M059J (cell line): ENCODE measurements around the gene OR8H2. TPM values are rescaled to one million over a fixed set of nuclear protein-coding genes. Genes with fewer than 3 reads are reported as not detected.
"Not testable (repeated sequence)": the region's sequence is repeated elsewhere in the genome, so short reads cannot be mapped to it uniquely, and the experiment has no call there.

Experiments used
- DNase-seq: peaks from one replicate; pipeline ENCODE4 v3.0.0-alpha.2; 2012; ENCODE audit warnings: low read depth
- total RNA-seq: library from RNA; depleted of rRNA; stranded (reverse); fragments of >200 nt; shearing (Covaris generic); gene quantifications from 2 replicates; pipeline ENCODE4 v1.2.3, GENCODE V29; 2014; rRNA removed

OR8H2 gene
- total RNA-seq, result not detected in 2 replicates

- DNase-seq, result no peak
Measured at GRCh38 chr11:56103210-56103737, at the start of gene OR8H2. TSS of gene OR8H2 (plus strand) at chr11:56103687. CDS start at chr11:56105043, 1,356 bp downstream.

GRCh38 chr11:56056366-56056765 is 47.1 kb upstream of the OR8H2 start:
- DNase-seq, result not testable (repeated sequence)

- DNase-seq, result not testable (repeated sequence)
Measured at GRCh38 chr11:56057661-56058237, 45.7 kb upstream of the OR8H2 start.

GRCh38 chr11:56058260-56058780 is 45.2 kb upstream of the OR8H2 start:
- not testable (repeated sequence) for DNase-seq

GRCh38 chr11:56066980-56067379 is 36.5 kb upstream of the OR8H2 start:
- DNase-seq, result no peak

GRCh38 chr11:56089697-56090096 is 13.8 kb upstream of the OR8H2 start:
- DNase-seq, result no peak

GRCh38 chr11:56093008-56093407 is 10.5 kb upstream of the OR8H2 start, which contains the start of gene OR8I2:
TSS of gene OR8I2 (plus strand) at chr11:56093308. CDS start at chr11:56093308, 0 bp downstream.
- no peak for DNase-seq

GRCh38 chr11:56122073-56122472 is 18.6 kb downstream of the OR8H2 start, which contains the start of gene OR8H3:
TSS of gene OR8H3 (plus strand) at chr11:56122373. CDS start at chr11:56122373, 0 bp downstream.
- DNase-seq, result no peak

- DNase-seq, result no peak
Measured at GRCh38 chr11:56140151-56140661, 36.7 kb downstream of the OR8H2 start, which contains the start of gene OR8J3. TSS of gene OR8J3 (minus strand) at chr11:56140201. CDS start at chr11:56137718, 2,483 bp downstream.

GRCh38 chr11:56143681-56144080 is 40.2 kb downstream of the OR8H2 start:
- DNase-seq, result not testable (repeated sequence)

- DNase-seq, result no peak
Measured at GRCh38 chr11:56151376-56151775, 47.9 kb downstream of the OR8H2 start.

GRCh38 chr11:56152333-56152732 is 48.8 kb downstream of the OR8H2 start:
- DNase-seq, result no peak

Other genes with a start within 250 kb of the OR8H2 start
- gene TRIM51, start 220.4 kb upstream of the OR8H2 start, total RNA-seq, result not detected in 2 replicates
- not detected in 2 replicates for gene OR5W2, start 189.1 kb upstream of the OR8H2 start, total RNA-seq
- not detected in 2 replicates for gene OR5I1, start 167.3 kb upstream of the OR8H2 start, total RNA-seq
- not detected in 2 replicates for gene OR10AG1, start 133.7 kb upstream of the OR8H2 start, total RNA-seq
- not detected in 2 replicates for gene OR5F1, start 109.1 kb upstream of the OR8H2 start, total RNA-seq
- not detected in 2 replicates for gene OR5AS1, start 76.0 kb upstream of the OR8H2 start, total RNA-seq
- gene OR8I2, start 10.4 kb upstream of the OR8H2 start, total RNA-seq, result not detected in 2 replicates
- not detected in 2 replicates for gene OR8H3, start 18.7 kb downstream of the OR8H2 start, total RNA-seq
- not detected in 2 replicates for gene OR8J3, start 36.5 kb downstream of the OR8H2 start, total RNA-seq
- not detected in 2 replicates for gene OR8K5, start 56.6 kb downstream of the OR8H2 start, total RNA-seq
- gene OR5J2, start 72.9 kb downstream of the OR8H2 start, total RNA-seq, result not detected in 2 replicates
- not detected in 2 replicates for gene OR5T2, start 130.6 kb downstream of the OR8H2 start, total RNA-seq
- gene OR5T3, start 148.6 kb downstream of the OR8H2 start, total RNA-seq, result not detected in 2 replicates
- not detected in 2 replicates for gene OR5T1, start 170.5 kb downstream of the OR8H2 start, total RNA-seq
- gene OR8H1, start 188.6 kb downstream of the OR8H2 start, total RNA-seq, result not detected in 2 replicates
- gene OR8K3, start 211.5 kb downstream of the OR8H2 start, total RNA-seq, result not detected in 2 replicates
- not detected in 2 replicates for gene OR8K1, start 242.4 kb downstream of the OR8H2 start, total RNA-seq